ENCODE data around the gene SYTL3. TPM values are rescaled to one million over a fixed set of nuclear protein-coding genes. Genes with fewer than 3 reads are reported as not detected.

Gene SYTL3
- total and polyA plus RNA-seq, 10 of the 15 experiments (the other 5 are each of a cell fraction or from before 2014, with no cell fraction given), result 3.3 to 12.1 (median 6.9) TPM

GRCh38 chr6:158705386-158706126 is 55.7 kb downstream of the SYTL3 start (continued):
- TF ChIP-seq, protein P1, sequence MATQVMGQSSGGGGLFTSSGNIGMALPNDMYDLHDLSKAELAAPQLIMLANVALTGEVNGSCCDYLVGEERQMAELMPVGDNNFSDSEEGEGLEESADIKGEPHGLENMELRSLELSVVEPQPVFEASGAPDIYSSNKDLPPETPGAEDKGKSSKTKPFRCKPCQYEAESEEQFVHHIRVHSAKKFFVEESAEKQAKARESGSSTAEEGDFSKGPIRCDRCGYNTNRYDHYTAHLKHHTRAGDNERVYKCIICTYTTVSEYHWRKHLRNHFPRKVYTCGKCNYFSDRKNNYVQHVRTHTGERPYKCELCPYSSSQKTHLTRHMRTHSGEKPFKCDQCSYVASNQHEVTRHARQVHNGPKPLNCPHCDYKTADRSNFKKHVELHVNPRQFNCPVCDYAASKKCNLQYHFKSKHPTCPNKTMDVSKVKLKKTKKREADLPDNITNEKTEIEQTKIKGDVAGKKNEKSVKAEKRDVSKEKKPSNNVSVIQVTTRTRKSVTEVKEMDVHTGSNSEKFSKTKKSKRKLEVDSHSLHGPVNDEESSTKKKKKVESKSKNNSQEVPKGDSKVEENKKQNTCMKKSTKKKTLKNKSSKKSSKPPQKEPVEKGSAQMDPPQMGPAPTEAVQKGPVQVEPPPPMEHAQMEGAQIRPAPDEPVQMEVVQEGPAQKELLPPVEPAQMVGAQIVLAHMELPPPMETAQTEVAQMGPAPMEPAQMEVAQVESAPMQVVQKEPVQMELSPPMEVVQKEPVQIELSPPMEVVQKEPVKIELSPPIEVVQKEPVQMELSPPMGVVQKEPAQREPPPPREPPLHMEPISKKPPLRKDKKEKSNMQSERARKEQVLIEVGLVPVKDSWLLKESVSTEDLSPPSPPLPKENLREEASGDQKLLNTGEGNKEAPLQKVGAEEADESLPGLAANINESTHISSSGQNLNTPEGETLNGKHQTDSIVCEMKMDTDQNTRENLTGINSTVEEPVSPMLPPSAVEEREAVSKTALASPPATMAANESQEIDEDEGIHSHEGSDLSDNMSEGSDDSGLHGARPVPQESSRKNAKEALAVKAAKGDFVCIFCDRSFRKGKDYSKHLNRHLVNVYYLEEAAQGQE (IDR thresholded peaks at IDR 0.05; ENCODE audit: low read depth, low read length), result no peak
- TF ChIP-seq SP1 (IDR thresholded peaks at IDR 0.05; ENCODE audit: low read depth, low read length) (no peak), MTA3 (IDR thresholded peaks at IDR 0.05; ENCODE audit: borderline replicate concordance, low read length) (no peak), NR2C1 (IDR thresholded peaks at IDR 0.05) (no peak), FOXK2 (IDR thresholded peaks at IDR 0.05) (no peak), ZBTB33 (IDR thresholded peaks at IDR 0.05) (no peak), EGR1 (IDR thresholded peaks at IDR 0.05; ENCODE audit: borderline replicate concordance in 1 of 2, low read depth in 2 of 2, low read length in 2 of 2) (no peak)
- TF ChIP-seq, protein P2, sequence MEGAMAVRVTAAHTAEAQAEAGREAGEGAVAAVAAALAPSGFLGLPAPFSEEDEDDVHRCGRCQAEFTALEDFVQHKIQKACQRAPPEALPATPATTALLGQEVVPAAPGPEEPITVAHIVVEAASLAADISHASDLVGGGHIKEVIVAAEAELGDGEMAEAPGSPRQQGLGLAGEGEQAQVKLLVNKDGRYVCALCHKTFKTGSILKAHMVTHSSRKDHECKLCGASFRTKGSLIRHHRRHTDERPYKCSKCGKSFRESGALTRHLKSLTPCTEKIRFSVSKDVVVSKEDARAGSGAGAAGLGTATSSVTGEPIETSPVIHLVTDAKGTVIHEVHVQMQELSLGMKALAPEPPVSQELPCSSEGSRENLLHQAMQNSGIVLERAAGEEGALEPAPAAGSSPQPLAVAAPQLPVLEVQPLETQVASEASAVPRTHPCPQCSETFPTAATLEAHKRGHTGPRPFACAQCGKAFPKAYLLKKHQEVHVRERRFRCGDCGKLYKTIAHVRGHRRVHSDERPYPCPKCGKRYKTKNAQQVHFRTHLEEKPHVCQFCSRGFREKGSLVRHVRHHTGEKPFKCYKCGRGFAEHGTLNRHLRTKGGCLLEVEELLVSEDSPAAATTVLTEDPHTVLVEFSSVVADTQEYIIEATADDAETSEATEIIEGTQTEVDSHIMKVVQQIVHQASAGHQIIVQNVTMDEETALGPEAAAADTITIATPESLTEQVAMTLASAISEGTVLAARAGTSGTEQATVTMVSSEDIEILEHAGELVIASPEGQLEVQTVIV (IDR thresholded peaks at IDR 0.05; ENCODE audit: borderline replicate concordance, partially characterized antibody), result no peak

Data from GM12878 (cell line).